Erythroblast (primary cell): ENCODE results near the gene CEP85.

Source experiments
- DNase-seq, 2 experiments: peaks; one replicate each; lab custom pipeline; 2025; lab: John Stamatoyannopoulos, UW
- GATA1 ChIP-seq: IDR thresholded peaks from 2 replicates; pipeline ENCODE4 v1.6.1; 2011; ENCODE audit warnings: low read depth, mild to moderate bottlenecking, control low read depth, low read length, moderate library complexity
- POLR2A ChIP-seq: IDR thresholded peaks from 2 replicates; pipeline ENCODE4 v1.6.1; 2011; ENCODE audit warnings: mild to moderate bottlenecking, low read length

The CEP85 gene

GRCh38 chr1:26252718-26253117 lies 18.7 kb downstream of the CEP85 start:
- TF ChIP-seq POLR2A (no peak), GATA1 (no peak)
- DNase-seq = no peak

- TF ChIP-seq POLR2A (no peak), GATA1 (no peak)
- no peak for DNase-seq
Measured at GRCh38 chr1:26254404-26254803, 20.4 kb downstream of the CEP85 start.

GRCh38 chr1:26257222-26257621 lies 23.2 kb downstream of the CEP85 start:
- no peak for DNase-seq
- no peak for TF ChIP-seq GATA1
- no peak for TF ChIP-seq POLR2A

GRCh38 chr1:26259005-26259404 lies 25.0 kb downstream of the CEP85 start:
- TF ChIP-seq GATA1 (no peak), POLR2A (no peak)

GRCh38 chr1:26259578-26259977 lies 25.6 kb downstream of the CEP85 start:
- TF ChIP-seq POLR2A (no peak), GATA1 (no peak)
- DNase-seq = no peak

More at GRCh38 chr1:26259005-26259404, 25.0 kb downstream of the CEP85 start:
- DNase-seq = no peak

GRCh38 chr1:26263212-26263611 lies 29.2 kb downstream of the CEP85 start:
- no peak for DNase-seq
- no peak for TF ChIP-seq GATA1
- no peak for TF ChIP-seq POLR2A

- no peak for DNase-seq
- TF ChIP-seq GATA1 (no peak), POLR2A (no peak)
Measured at GRCh38 chr1:26265405-26265804, 31.4 kb downstream of the CEP85 start.

GRCh38 chr1:26268290-26269197 lies 34.5 kb downstream of the CEP85 start:
- TF ChIP-seq GATA1 (no peak), POLR2A (no peak)

GRCh38 chr1:26269198-26269550 lies 35.2 kb downstream of the CEP85 start:
- TF ChIP-seq POLR2A = no peak
- no peak for TF ChIP-seq GATA1
- no peak for DNase-seq

More at GRCh38 chr1:26268290-26269197, 34.5 kb downstream of the CEP85 start:
- no peak for DNase-seq

- no peak for DNase-seq
- TF ChIP-seq GATA1 = no peak
- no peak for TF ChIP-seq POLR2A
Measured at GRCh38 chr1:26274801-26275425, 40.9 kb downstream of the CEP85 start.

GRCh38 chr1:26275580-26276431 lies 41.8 kb downstream of the CEP85 start:
- peak in 1 of 2 experiments; percentile 92 for DNase-seq
- TF ChIP-seq GATA1 (no peak), POLR2A (peak; percentile 56)

- no peak for DNase-seq
- TF ChIP-seq GATA1 = no peak
- TF ChIP-seq POLR2A = no peak
Measured at GRCh38 chr1:26276432-26276838, 42.4 kb downstream of the CEP85 start.

- DNase-seq = no peak
- TF ChIP-seq POLR2A (no peak), GATA1 (no peak)
Measured at GRCh38 chr1:26277261-26277661, 43.3 kb downstream of the CEP85 start.
